A549 (cell line): Measurements from ENCODE around the gene CHAF1A.

ENCODE experiments used
- CTCF ChIP-seq: fragments of >200 bp; sonication (Bioruptor Twin); formaldehyde crosslinking; IDR thresholded peaks from 3 replicates; pipeline ENCODE4 v1.5.1; 2016
- RFX5 ChIP-seq: fragments of 450-650 bp; IDR thresholded peaks from 2 replicates; pipeline ENCODE4 v1.7.1; 2014; ENCODE audit warnings: antibody characterized with exemption, mild to moderate bottlenecking, moderate library complexity

- TF ChIP-seq CTCF = no peak
- no peak for TF ChIP-seq RFX5
Observed at GRCh38 chr19:4445963-4446703, 43.7 kb downstream of the CHAF1A start.
